ENCODE results near the gene MRPL9. TPM values are rescaled to one million over a fixed set of nuclear protein-coding genes. Genes with fewer than 3 reads are reported as not detected.
"Not testable (repeated sequence)": the region's sequence is repeated elsewhere in the genome, so short reads cannot be mapped to it uniquely, and the experiment has no call there.

The MRPL9 gene
- total and polyA plus RNA-seq, 2 donors, result 40.7 to 54.7 TPM

- DNase-seq (ENCODE audit: extremely low spot score), result no peak
- Histone ChIP-seq H3K27ac (ENCODE audit: low read depth) (no peak overlapping the region), H3K36me3 (ENCODE audit: insufficient read depth) (peaks cover 4% of the 10 kb centered on the region), H3K4me3 (ENCODE audit: low read depth, low read length) (no peak overlapping the region), H3K4me1 (ENCODE audit: insufficient read depth) (no peaks in the 10 kb centered on the region)
- whole genome bisulfite sequencing, result 89% methylated on average over 7 of the region's 7 CpGs
These were observed 12.8 kb upstream of the MRPL9 start for GRCh38 chr1:151775894-151776664.

GRCh38 chr1:151774256-151774922 is 11.1 kb upstream of the MRPL9 start:
- Histone ChIP-seq H3K27ac (ENCODE audit: low read depth) (no peak overlapping the region), H3K36me3 (ENCODE audit: insufficient read depth) (peaks cover 4% of the 10 kb centered on the region), H3K4me3 (ENCODE audit: low read depth, low read length) (no peak overlapping the region), H3K4me1 (ENCODE audit: insufficient read depth) (no peaks in the 10 kb centered on the region)
- DNase-seq (ENCODE audit: extremely low spot score), result no peak
- WGBS, result 53% methylated on average over 3 of the region's 3 CpGs

- H3K4me1 ChIP-seq (ENCODE audit: insufficient read depth), result no peaks in the 10 kb centered on the region
- peaks cover 4% of the 10 kb centered on the region for H3K36me3 ChIP-seq (ENCODE audit: insufficient read depth)
- no peak for DNase-seq (ENCODE audit: extremely low spot score)
- WGBS, result 77% methylated on average over 5 of the region's 5 CpGs
- no peak overlapping the region for H3K4me3 ChIP-seq (ENCODE audit: low read depth, low read length)
- H3K27ac ChIP-seq (ENCODE audit: low read depth), result no peak overlapping the region
These were observed 10.4 kb upstream of the MRPL9 start for GRCh38 chr1:151773702-151774101.

GRCh38 chr1:151769270-151769669 is 6.0 kb upstream of the MRPL9 start:
- not testable (repeated sequence) for DNase-seq (ENCODE audit: extremely low spot score); H3K4me1 ChIP-seq (ENCODE audit: insufficient read depth); H3K36me3 ChIP-seq (ENCODE audit: insufficient read depth); H3K27ac ChIP-seq (ENCODE audit: low read depth); H3K4me3 ChIP-seq (ENCODE audit: low read depth, low read length)
- whole genome bisulfite sequencing, result 88% methylated on average over 34 of the region's 34 CpGs

- DNase-seq (ENCODE audit: extremely low spot score), result peak; percentile 60
- 55% methylated on average over 2 of the region's 7 CpGs for WGBS
- not testable (repeated sequence) for H3K4me1 ChIP-seq (ENCODE audit: insufficient read depth); H3K4me3 ChIP-seq (ENCODE audit: low read depth, low read length); H3K36me3 ChIP-seq (ENCODE audit: insufficient read depth); H3K27ac ChIP-seq (ENCODE audit: low read depth)
These were observed 5.2 kb upstream of the MRPL9 start for GRCh38 chr1:151768351-151769066.

GRCh38 chr1:151763990-151764389 is 694 bp upstream of the MRPL9 start:
- DNase-seq (ENCODE audit: extremely low spot score), result no peak
- Histone ChIP-seq H3K27ac (ENCODE audit: low read depth) (no peak overlapping the region), H3K36me3 (ENCODE audit: insufficient read depth) (peaks cover 2% of the 10 kb centered on the region), H3K4me3 (ENCODE audit: low read depth, low read length) (peak overlapping the region; percentile 90), H3K4me1 (ENCODE audit: insufficient read depth) (no peaks in the 10 kb centered on the region)
- WGBS, result 48% methylated on average over 10 of the region's 10 CpGs

GRCh38 chr1:151760597-151761385 is 2.5 kb downstream of the MRPL9 start:
- Histone ChIP-seq H3K4me3 (ENCODE audit: low read depth, low read length) (no peak overlapping the region), H3K4me1 (ENCODE audit: insufficient read depth) (no peaks in the 10 kb centered on the region), H3K27ac (ENCODE audit: low read depth) (no peak overlapping the region), H3K36me3 (ENCODE audit: insufficient read depth) (peaks cover 2% of the 10 kb centered on the region)
- DNase-seq (ENCODE audit: extremely low spot score), result no peak
- WGBS, result 94% methylated on average over 7 of the region's 7 CpGs

GRCh38 chr1:151759241-151759640 is 4.1 kb downstream of the MRPL9 start:
- no peak for DNase-seq (ENCODE audit: extremely low spot score)
- no peak overlapping the region for H3K27ac ChIP-seq (ENCODE audit: low read depth)
- peaks cover 2% of the 10 kb centered on the region for H3K36me3 ChIP-seq (ENCODE audit: insufficient read depth)
- H3K4me1 ChIP-seq (ENCODE audit: insufficient read depth), result no peaks in the 10 kb centered on the region
- H3K4me3 ChIP-seq (ENCODE audit: low read depth, low read length), result no peak overlapping the region

- WGBS, result 65% methylated on average over 1 of the region's 1 CpG
- DNase-seq (ENCODE audit: extremely low spot score), result no peak
- no peaks in the 10 kb centered on the region for H3K4me1 ChIP-seq (ENCODE audit: insufficient read depth)
- peaks cover 2% of the 10 kb centered on the region for H3K36me3 ChIP-seq (ENCODE audit: insufficient read depth)
- H3K4me3 ChIP-seq (ENCODE audit: low read depth, low read length), result no peak overlapping the region
- no peak overlapping the region for H3K27ac ChIP-seq (ENCODE audit: low read depth)
These were observed 7.0 kb downstream of the MRPL9 start for GRCh38 chr1:151756291-151756690.

GRCh38 chr1:151741516-151741915 is 21.8 kb downstream of the MRPL9 start:
- WGBS, result 81% methylated on average over 4 of the region's 4 CpGs
- Histone ChIP-seq H3K4me3 (ENCODE audit: low read depth, low read length) (no peak overlapping the region), H3K27ac (ENCODE audit: low read depth) (no peak overlapping the region), H3K36me3 (ENCODE audit: insufficient read depth) (no peaks in the 10 kb centered on the region), H3K4me1 (ENCODE audit: insufficient read depth) (no peaks in the 10 kb centered on the region)
- DNase-seq (ENCODE audit: extremely low spot score), result no peak

- no peaks in the 10 kb centered on the region for H3K36me3 ChIP-seq (ENCODE audit: insufficient read depth)
- H3K27ac ChIP-seq (ENCODE audit: low read depth), result no peak overlapping the region
- H3K4me3 ChIP-seq (ENCODE audit: low read depth, low read length), result no peak overlapping the region
- no peaks in the 10 kb centered on the region for H3K4me1 ChIP-seq (ENCODE audit: insufficient read depth)
- 57% methylated on average over 3 of the region's 3 CpGs for WGBS
- no peak for DNase-seq (ENCODE audit: extremely low spot score)
These were observed 23.5 kb downstream of the MRPL9 start for GRCh38 chr1:151739590-151740355.

GRCh38 chr1:151737479-151737878 is 25.8 kb downstream of the MRPL9 start:
- no peaks in the 10 kb centered on the region for H3K4me1 ChIP-seq (ENCODE audit: insufficient read depth)
- H3K4me3 ChIP-seq (ENCODE audit: low read depth, low read length), result no peak overlapping the region
- no peak overlapping the region for H3K27ac ChIP-seq (ENCODE audit: low read depth)
- DNase-seq (ENCODE audit: extremely low spot score), result no peak
- no peaks in the 10 kb centered on the region for H3K36me3 ChIP-seq (ENCODE audit: insufficient read depth)

- no peak for DNase-seq (ENCODE audit: extremely low spot score)
- Histone ChIP-seq H3K27ac (ENCODE audit: low read depth) (no peak overlapping the region), H3K4me3 (ENCODE audit: low read depth, low read length) (no peak overlapping the region), H3K36me3 (ENCODE audit: insufficient read depth) (no peaks in the 10 kb centered on the region), H3K4me1 (ENCODE audit: insufficient read depth) (no peaks in the 10 kb centered on the region)
- WGBS, result 80% methylated on average over 2 of the region's 2 CpGs
These were observed 26.3 kb downstream of the MRPL9 start for GRCh38 chr1:151737026-151737425.

All from urinary bladder (tissue), 4 donors.